GM04503 (cell line): Measurements from ENCODE around the gene UBE2R2.
"Not testable (repeated sequence)": the region's sequence is repeated elsewhere in the genome, so short reads cannot be mapped to it uniquely, and the experiment has no call there.

ENCODE experiments used
- DNase-seq: peaks from one replicate; pipeline ENCODE4 v3.0.0-alpha.2; 2012; ENCODE audit warnings: low read depth

Gene UBE2R2

DNA sequence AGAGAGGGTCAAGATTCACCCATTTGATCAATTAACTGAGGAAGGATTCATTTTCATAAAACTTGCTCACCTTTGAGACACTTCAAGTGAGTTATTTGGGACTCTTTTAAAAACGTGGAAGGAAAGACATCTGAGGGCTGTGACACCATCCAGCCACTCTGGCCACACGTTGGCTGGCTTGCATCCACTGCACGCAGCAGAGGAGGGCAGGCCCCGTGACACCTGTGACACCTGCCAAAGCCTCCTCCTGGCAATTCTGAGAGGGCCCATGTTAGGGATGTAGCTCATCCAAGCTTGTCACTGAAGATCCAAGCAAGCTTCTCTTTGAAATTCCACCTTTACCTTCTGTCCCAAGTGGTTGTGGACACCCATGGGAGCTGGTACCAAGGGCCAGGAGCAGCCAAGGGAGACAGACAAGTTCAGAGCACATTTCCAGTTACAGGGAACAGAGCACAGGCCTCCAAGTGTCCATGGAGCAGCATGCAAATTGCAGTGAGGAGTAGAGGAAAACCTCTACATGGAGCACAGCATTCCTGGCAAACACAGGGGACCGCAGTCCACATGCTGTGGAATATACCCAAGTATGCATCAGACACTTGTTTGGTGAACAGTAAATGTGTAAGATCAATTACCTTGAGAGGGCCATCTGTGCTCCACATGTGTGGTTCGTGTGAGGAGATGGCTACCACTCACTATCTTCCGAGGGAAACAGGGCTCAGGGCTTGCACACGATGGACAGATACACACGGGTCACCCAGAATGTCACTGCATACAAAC lies 16.8 kb upstream of the UBE2R2 start:
- no peak for DNase-seq

DNA sequence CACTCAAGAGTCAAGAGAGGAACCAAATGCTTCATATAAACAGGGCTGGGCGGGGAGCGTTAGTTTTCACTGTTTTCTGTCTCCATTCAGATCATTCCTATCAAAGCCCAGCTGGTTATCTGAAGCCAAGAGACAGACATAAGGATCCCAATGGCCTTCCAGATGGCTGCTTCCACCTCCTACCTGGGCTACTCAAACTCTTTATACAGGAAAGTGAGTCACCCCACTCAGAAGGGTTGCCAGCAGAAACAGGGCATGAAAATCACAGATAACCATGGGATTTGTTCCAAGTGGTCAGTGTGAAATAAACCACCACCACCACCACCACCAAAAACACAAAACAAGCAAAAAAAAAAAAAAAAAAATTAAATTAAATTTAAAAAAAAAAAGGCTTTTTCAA lies 16.1 kb upstream of the UBE2R2 start:
- DNase-seq = no peak

DNA sequence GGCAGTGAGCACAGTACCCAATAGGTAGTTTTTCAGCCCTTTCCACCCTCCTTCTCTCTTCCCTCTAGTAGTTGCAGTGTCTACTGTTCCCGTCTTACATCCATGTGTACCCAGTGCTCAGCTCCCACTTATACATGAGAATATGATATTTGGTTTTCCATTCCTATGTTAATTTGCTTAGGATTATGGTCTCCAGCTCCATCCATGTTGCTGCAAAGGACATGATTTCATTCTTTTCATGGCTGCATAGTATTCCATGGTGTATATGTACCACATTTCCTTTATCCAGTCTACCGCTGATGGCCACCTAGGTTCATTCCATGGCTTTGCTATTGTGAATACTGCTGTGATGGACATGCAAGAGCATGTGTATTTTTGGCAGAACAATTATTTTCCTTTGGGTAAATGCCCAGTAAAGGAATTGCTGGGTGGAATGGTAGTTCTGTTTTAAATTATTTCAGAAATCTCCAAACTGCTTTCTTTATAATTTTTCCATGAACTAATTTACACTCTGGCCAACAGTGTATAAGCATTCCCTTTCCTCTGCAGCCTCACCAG lies 14.9 kb upstream of the UBE2R2 start:
- DNase-seq = not testable (repeated sequence)

- not testable (repeated sequence) for DNase-seq
These were observed 12.8 kb upstream of the UBE2R2 start for GRCh38 chr9:33804196-33804595.

DNA sequence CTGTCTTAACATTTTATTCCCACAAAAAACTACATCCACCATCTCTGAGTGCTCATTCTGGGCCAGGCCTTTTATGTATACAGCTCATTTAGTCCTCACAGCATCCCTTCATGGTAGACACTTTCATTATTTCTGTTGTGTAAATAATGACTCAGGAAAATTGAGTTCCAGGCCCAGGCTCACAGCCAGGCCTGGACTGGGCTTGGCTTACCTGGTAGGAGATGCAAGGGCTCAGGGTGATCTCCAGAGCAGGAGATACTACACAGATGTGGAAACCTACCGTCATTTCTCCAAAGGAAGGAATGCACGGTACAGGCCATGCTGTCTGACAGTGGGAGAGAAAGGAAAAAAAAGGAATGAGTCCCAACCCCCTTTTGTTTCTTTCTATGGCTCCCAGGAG lies 9.8 kb upstream of the UBE2R2 start:
- not testable (repeated sequence) for DNase-seq

DNA sequence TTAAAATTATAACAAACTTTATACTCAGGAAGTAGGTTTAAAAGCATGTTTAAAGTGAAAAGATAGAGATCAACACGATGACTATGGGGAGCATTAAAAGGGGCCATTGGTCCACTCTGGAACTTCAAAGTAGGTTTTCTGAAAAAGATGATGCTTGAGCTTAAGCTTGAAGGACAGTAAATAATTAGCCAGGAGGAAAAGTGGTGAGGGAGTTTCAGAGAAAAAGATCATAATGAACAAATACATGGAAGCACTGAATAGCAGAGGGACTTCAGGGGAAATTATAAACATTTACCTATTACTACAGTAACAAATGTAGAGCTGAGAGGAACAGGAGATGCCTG lies 8.0 kb upstream of the UBE2R2 start:
- not testable (repeated sequence) for DNase-seq

DNA sequence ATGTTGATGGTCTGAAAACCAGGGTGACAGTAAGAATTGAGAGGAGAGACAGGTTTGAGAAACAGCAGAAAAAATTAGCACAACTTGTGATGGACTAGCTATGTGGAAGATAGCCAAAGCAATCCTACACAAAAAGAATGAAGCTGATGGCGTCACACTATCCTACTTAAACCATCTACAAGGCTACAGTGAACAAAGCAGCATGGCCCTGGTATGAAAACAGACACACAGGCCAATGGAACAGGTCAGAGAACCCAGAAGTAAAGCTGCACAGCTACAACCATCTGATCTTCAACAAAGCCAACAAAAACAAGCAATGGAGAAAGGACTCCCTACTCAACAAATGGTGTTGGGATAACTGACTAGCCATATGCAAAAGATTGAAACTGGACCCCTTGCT lies 7.5 kb upstream of the UBE2R2 start:
- DNase-seq = no peak

GRCh38 chr9:33813712-33814641 lies 3.0 kb upstream of the UBE2R2 start:
- DNase-seq = peak; percentile 78

DNA sequence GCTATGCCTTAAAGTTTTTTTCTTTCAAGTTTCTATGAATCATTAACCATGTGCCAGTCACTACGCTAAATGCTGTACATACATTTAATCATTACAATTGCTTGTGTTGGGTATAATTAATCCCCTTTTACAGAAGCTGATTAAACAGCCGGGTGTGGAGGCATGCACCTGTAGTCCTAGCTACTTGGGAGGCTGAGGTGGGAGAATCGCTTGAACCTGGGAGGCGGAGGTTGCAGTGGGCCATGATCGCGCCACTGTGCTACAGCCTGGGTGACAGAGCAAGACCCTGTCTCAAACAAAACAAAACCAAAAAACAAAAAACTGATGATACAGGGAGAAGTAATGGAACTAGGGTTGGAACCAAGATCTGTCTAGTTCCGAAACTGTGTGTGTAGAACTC lies 1.2 kb upstream of the UBE2R2 start:
- DNase-seq = no peak

GRCh38 chr9:33817327-33818166 lies 587 bp downstream of the UBE2R2 start:
- DNase-seq = no peak

GRCh38 chr9:33818167-33818846 lies 1.3 kb downstream of the UBE2R2 start:
- DNase-seq = no peak

- DNase-seq = no peak
These were observed 2.0 kb downstream of the UBE2R2 start for GRCh38 chr9:33818847-33819500.

DNA sequence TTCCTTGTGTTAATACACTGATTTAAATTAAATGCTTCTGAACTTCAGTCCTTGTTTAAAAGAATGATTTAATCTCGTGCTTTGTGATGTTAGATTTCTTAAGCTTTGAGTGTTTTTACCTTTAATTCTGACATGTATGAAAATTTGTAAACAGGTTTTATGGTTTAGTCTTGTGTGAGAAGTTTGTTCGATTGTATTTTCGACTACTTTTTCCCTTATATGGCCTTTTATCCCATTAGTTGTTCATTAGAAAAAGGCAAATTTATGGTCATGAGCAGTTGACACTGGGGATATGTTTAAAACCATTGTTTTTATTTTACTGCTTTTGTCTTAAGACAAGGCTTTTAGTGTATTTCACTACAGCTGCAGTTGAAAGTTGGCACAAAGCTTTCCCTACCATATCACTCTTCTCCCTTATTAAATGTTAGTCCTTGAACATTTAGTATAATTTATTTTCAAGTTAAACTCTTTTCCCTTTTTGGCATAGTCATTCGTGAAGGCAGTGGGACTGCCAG lies 3.3 kb downstream of the UBE2R2 start:
- no peak for DNase-seq

DNA sequence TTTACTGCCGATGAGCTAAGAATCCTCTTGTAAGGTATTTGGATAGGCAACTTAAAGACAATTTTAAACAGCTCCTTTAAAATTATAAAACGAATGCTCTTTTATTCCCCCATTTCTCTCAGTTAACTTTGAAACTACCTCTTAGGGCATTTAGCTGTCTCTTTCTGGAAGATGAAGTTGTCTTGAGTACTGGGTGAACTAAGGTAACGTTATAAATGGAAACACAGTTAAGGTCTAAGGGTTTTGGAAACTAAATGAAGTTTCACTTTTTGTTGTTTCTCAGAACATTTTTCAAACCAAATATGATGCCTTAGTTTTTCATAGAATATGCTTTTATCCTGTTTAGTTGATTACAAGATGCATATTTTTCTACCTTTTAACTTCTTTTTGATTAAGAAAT lies 6.8 kb downstream of the UBE2R2 start:
- DNase-seq = no peak

GRCh38 chr9:33827285-33827684 lies 10.3 kb downstream of the UBE2R2 start:
- DNase-seq = not testable (repeated sequence)

GRCh38 chr9:33829641-33830230 lies 12.8 kb downstream of the UBE2R2 start:
- not testable (repeated sequence) for DNase-seq

- DNase-seq = no peak
These were observed 18.8 kb downstream of the UBE2R2 start for GRCh38 chr9:33835625-33836260.

GRCh38 chr9:33836261-33836660 lies 19.3 kb downstream of the UBE2R2 start:
- DNase-seq = peak; percentile 95

- no peak for DNase-seq
These were observed 20.2 kb downstream of the UBE2R2 start for GRCh38 chr9:33837138-33837537.

GRCh38 chr9:33840381-33840780 lies 23.4 kb downstream of the UBE2R2 start:
- no peak for DNase-seq
